Measurements from ENCODE around the gene EFCAB8.

- TF ChIP-seq POLR2A (IDR thresholded peaks at IDR 0.05; ENCODE audit: low read length) (no peak), GATA1 (IDR thresholded peaks at IDR 0.05; ENCODE audit: low read depth, low read length) (no peak)
Observed at GRCh38 chr20:33004141-33004751, 145.5 kb downstream of the EFCAB8 start, which contains the start of gene SUN5.

Data from erythroblast (primary cell).